Ovary (tissue), 3 donors: ENCODE results near the gene PPP6C.
"Not testable (repeated sequence)": the region's sequence is repeated elsewhere in the genome, so short reads cannot be mapped to it uniquely, and the experiment has no call there.

ENCODE experiments used
- POLR2A ChIP-seq: fragments of 450-650 bp; IDR thresholded peaks from one replicate; pipeline ENCODE4 v1.6.1; 2017; ENCODE audit warnings: antibody characterized with exemption, mild to moderate bottlenecking, moderate library complexity
- TF ChIP-seq, protein P1 (sequence below), 3 donors: fragments of 450-650 bp in 2 of 3; fragments of 200-600 bp in 1 of 3; IDR thresholded peaks; one replicate each; pipeline versions ENCODE4 v1.5.1 to v1.8.0; 2016 to 2022; ENCODE audit warnings: antibody characterized with exemption in 3 of 3, mild to moderate bottlenecking in 1 of 3
- donor health status: DM: no; HTN: no; CAD: no.

- TF ChIP-seq, protein P1, sequence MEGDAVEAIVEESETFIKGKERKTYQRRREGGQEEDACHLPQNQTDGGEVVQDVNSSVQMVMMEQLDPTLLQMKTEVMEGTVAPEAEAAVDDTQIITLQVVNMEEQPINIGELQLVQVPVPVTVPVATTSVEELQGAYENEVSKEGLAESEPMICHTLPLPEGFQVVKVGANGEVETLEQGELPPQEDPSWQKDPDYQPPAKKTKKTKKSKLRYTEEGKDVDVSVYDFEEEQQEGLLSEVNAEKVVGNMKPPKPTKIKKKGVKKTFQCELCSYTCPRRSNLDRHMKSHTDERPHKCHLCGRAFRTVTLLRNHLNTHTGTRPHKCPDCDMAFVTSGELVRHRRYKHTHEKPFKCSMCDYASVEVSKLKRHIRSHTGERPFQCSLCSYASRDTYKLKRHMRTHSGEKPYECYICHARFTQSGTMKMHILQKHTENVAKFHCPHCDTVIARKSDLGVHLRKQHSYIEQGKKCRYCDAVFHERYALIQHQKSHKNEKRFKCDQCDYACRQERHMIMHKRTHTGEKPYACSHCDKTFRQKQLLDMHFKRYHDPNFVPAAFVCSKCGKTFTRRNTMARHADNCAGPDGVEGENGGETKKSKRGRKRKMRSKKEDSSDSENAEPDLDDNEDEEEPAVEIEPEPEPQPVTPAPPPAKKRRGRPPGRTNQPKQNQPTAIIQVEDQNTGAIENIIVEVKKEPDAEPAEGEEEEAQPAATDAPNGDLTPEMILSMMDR (IDR thresholded peaks at IDR 0.05) = not testable (repeated sequence)
- TF ChIP-seq POLR2A = not testable (repeated sequence)
Measured at GRCh38 chr9:125181756-125182155, 7.8 kb downstream of the PPP6C start.
